Trophoblast cell (in vitro differentiated cells and primary cell): Measurements from ENCODE around the gene IL1R2.

Experiments used
- DNase-seq, 2 donors: peaks; one replicate each; pipeline ENCODE4 v3.0.0-alpha.2; 2016
- H2AFZ ChIP-seq: 2 replicates; pipeline ENCODE4 v1.6.1; 2013; ENCODE audit warnings: low read length, moderate library complexity, mild to moderate bottlenecking; ENCODE audit not compliant: insufficient read depth, poor library complexity
- H2AK5ac ChIP-seq: 2 replicates; pipeline ENCODE4 v1.6.1; 2013; ENCODE audit warnings: mild to moderate bottlenecking, low read length
- H2BK120ac ChIP-seq: 2 replicates; pipeline ENCODE4 v1.6.1; 2013; ENCODE audit warnings: low read length, mild to moderate bottlenecking, moderate library complexity; ENCODE audit not compliant: insufficient read depth, poor library complexity
- H2BK12ac ChIP-seq: 2 replicates; pipeline ENCODE4 v1.6.1; 2013; ENCODE audit warnings: mild to moderate bottlenecking, low read length, moderate library complexity
- H2BK5ac ChIP-seq: 2 replicates; pipeline ENCODE4 v1.6.1; 2013; ENCODE audit warnings: low read length, low read depth, moderate library complexity, mild to moderate bottlenecking; ENCODE audit not compliant: poor library complexity
- H3K14ac ChIP-seq: 2 replicates; pipeline ENCODE4 v1.6.1; 2013; ENCODE audit warnings: mild to moderate bottlenecking, low read length
- H3K18ac ChIP-seq: 2 replicates; pipeline ENCODE4 v1.6.1; 2013; ENCODE audit warnings: mild to moderate bottlenecking, low read length
- H3K23ac ChIP-seq: 2 replicates; pipeline ENCODE4 v1.6.1; 2013; ENCODE audit warnings: low read length
- H3K27ac ChIP-seq: 2 replicates; pipeline ENCODE4 v1.5.1; 2013; ENCODE audit warnings: low read depth, mild to moderate bottlenecking, inconsistent platforms, low read length, moderate library complexity
- H3K27me3 ChIP-seq: 2 replicates; pipeline ENCODE4 v1.6.1; 2013; ENCODE audit warnings: inconsistent platforms, mild to moderate bottlenecking, low read length, moderate library complexity; ENCODE audit not compliant: insufficient read depth
- H3K36me3 ChIP-seq, 2 experiments: 1 replicate in 1 of 2; 2 replicates in 1 of 2; pipeline ENCODE4 v1.6.1; 2013; ENCODE audit warnings: low read length in 2 of 2, mild to moderate bottlenecking in 2 of 2, moderate library complexity in 1 of 2; ENCODE audit not compliant: insufficient read depth in 2 of 2, control insufficient read depth in 1 of 2
- H3K4ac ChIP-seq: 2 replicates; pipeline ENCODE4 v1.6.1; 2013; ENCODE audit warnings: low read depth, mild to moderate bottlenecking, low read length, moderate library complexity
- H3K4me1 ChIP-seq, 2 experiments: 1 replicate in 1 of 2; 2 replicates in 1 of 2; pipeline ENCODE4 v1.6.1; 2013; ENCODE audit warnings: low read length in 2 of 2, mild to moderate bottlenecking in 2 of 2, moderate library complexity in 1 of 2; ENCODE audit not compliant: insufficient read depth in 2 of 2, control insufficient read depth in 1 of 2
- H3K4me2 ChIP-seq: 2 replicates; pipeline ENCODE4 v1.6.1; 2013; ENCODE audit warnings: inconsistent platforms, mild to moderate bottlenecking, low read length, moderate library complexity
- H3K4me3 ChIP-seq: 2 replicates; pipeline ENCODE4 v1.5.1; 2013; ENCODE audit warnings: mild to moderate bottlenecking, low read depth, low read length, inconsistent platforms
- H3K79me1 ChIP-seq: one replicate; pipeline ENCODE4 v1.6.1; 2013; ENCODE audit warnings: low read length
- H3K79me2 ChIP-seq: 2 replicates; pipeline ENCODE4 v1.6.1; 2013; ENCODE audit warnings: low read length, mild to moderate bottlenecking; ENCODE audit not compliant: control insufficient read depth, insufficient read depth, poor library complexity
- H3K9ac ChIP-seq: 2 replicates; pipeline ENCODE4 v1.6.1; 2013; ENCODE audit warnings: mild to moderate bottlenecking, low read length
- H3K9me3 ChIP-seq: 2 replicates; pipeline ENCODE4 v1.6.1; 2013; ENCODE audit warnings: low read depth, mild to moderate bottlenecking, control low read depth, inconsistent platforms, low read length; ENCODE audit not compliant: insufficient read depth
- H4K12ac ChIP-seq: 2 replicates; pipeline ENCODE4 v1.6.1; 2013; ENCODE audit warnings: low read depth, mild to moderate bottlenecking, low read length, moderate library complexity
- H4K8ac ChIP-seq: 2 replicates; pipeline ENCODE4 v1.6.1; 2013; ENCODE audit warnings: low read depth, mild to moderate bottlenecking, low read length, moderate library complexity
- H4K91ac ChIP-seq: one replicate; pipeline ENCODE4 v1.6.1; 2013; ENCODE audit warnings: low read depth, mild to moderate bottlenecking, low read length, moderate library complexity
- WGBS: extraction: QIAGEN DNeasy Blood & Tissue Kit; methylation state at CpG from one replicate; pipeline ENCODE4 v1.1.7; 2013; ENCODE audit warnings: missing lambda C conversion rate; ENCODE audit not compliant: insufficient read length, insufficient coverage; ENCODE audit errors: extremely low coverage; 5-methylcytosine and 5-hydroxymethylcytosine counted together

The IL1R2 gene

DNA sequence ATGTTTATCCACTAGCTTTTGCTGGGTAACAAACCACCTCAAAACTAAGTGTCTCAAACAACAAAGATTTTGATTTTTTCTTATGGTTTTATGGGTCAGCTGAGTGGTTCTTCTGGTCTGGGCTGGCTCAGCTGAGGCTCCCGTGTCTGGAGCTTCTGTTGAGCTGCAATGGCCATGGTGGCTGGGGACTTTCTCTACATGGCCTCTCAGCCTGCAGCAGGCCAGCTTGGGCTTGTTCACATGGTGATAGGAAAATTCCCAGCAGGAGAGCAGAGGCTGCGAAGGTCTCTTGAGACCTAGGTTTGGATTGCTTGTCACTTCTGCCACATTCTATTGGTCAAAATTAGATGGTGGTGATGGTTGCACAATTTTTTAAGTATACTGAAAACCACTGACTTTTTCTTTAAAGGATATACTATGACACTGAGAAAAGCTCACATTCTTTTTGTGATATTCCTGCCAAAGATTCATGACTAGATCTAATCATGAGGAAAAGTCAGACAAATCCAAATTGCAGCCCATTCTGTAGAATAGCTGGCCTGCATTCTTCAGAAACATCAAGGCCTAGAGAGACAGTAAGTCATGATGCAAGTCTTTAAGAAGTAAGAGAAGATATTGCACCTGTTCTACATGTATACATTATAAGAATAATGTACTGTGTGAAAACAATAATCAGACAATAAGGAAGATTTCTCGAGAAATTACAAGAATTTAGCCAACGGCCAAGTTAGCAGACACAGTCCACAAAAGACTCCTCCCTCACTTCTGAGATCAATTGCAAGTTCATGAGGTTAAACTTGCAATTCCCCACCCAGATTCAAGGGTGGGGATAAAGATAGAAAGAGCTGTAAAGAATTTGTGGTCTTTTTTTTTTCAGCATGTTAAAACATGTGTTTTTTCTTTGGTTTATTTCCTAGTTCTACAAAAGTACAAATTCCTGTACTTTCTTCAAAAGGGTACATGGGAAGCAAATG lies 35.0 kb upstream of the IL1R2 start:
- Histone ChIP-seq H2BK120ac (no peak overlapping the region), H2AFZ (no peak overlapping the region), H3K4me2 (no peak overlapping the region), H2BK5ac (no peak overlapping the region), H3K27ac (no peak overlapping the region), H3K79me1 (peaks cover 7% of the 10 kb centered on the region), H4K8ac (no peak overlapping the region), H4K12ac (no peak overlapping the region), H3K9me3 (peaks cover 5% of the 10 kb centered on the region), H3K79me2 (no peaks in the 10 kb centered on the region), H3K4me3 (no peak overlapping the region), H3K18ac (no peak overlapping the region), H4K91ac (no peak overlapping the region), H3K14ac (no peak overlapping the region), H3K23ac (no peak overlapping the region), H3K4ac (no peak overlapping the region), H3K27me3 (no peaks in the 10 kb centered on the region), H2AK5ac (no peak overlapping the region), H3K36me3 (no peaks in the 10 kb centered on the region), H3K9ac (no peak overlapping the region), H3K4me1 (peaks cover 11 to 13% of the 10 kb centered on the region in 2 experiments), H2BK12ac (no peak overlapping the region)
- DNase-seq = peak in 1 of 2 donors; percentile 74
- no CpG with 5 or more reads among the region's 4 CpGs for WGBS

DNA sequence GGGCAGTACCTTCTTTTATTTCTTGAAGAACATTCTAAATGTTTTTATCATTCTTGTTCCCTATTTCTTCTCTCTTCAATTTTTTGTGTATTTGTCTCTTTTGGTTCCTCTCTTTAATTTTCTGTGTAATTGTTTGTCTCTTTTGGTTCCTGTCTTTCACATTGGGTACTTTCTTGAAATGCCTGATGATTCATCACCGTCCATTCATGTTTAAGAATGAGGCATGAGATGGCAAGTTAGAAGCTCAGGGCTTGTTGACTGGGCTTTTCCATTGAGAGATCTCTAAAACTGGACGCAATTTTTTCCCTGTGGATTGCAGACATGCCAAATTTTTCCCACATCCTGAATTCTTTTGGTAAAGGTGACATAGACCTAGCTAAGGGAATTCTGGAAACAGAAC lies 33.7 kb upstream of the IL1R2 start:
- Histone ChIP-seq H3K27ac (no peak overlapping the region), H3K14ac (no peak overlapping the region), H3K79me1 (peaks cover 7% of the 10 kb centered on the region), H3K4me1 (peaks cover 19 to 22% of the 10 kb centered on the region in 2 experiments), H4K8ac (no peak overlapping the region), H4K91ac (no peak overlapping the region), H3K36me3 (no peaks in the 10 kb centered on the region), H4K12ac (no peak overlapping the region), H3K23ac (no peak overlapping the region), H3K9ac (no peak overlapping the region), H3K79me2 (no peaks in the 10 kb centered on the region), H2BK12ac (no peak overlapping the region), H3K4ac (no peak overlapping the region), H3K4me3 (no peak overlapping the region), H2AFZ (no peak overlapping the region), H2BK5ac (no peak overlapping the region), H3K4me2 (no peak overlapping the region), H3K18ac (no peak overlapping the region), H3K9me3 (peaks cover 5% of the 10 kb centered on the region), H2AK5ac (no peak overlapping the region), H2BK120ac (no peak overlapping the region), H3K27me3 (no peaks in the 10 kb centered on the region)
- peak in 1 of 2 donors; percentile 58 for DNase-seq
- no CpG with 5 or more reads among the region's 2 CpGs for WGBS

DNA sequence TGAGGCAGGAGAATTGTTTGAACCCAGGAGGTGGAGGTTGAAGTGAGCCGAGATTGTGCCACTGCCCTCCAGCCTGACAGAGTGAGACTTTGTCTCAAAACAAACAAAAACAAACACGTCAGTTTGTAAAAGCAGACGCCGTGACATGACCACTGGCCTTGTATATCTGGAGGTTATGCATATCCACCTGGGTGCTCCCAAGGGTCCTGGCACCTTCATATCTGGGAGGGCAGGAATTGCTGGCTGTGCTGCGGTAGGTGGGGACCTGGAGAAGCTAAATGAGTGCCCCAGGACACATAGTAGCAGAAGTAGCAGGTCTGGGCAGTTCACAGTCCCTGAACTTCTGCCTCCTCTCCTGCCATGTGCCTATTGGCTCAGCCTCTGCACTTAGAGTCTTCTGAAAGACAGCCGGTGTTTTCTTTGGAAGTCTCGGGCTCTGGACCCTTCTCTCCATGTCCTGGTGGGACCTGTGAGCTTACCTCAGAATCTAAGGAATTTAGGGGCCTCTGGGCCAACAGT lies 30.9 kb upstream of the IL1R2 start:
- WGBS = no CpG with 5 or more reads among the region's 7 CpGs
- Histone ChIP-seq H2AFZ (no peak overlapping the region), H3K18ac (no peak overlapping the region), H3K4ac (peak overlapping the region; percentile 2), H4K8ac (peak overlapping the region; percentile 46), H3K36me3 (no peaks in the 10 kb centered on the region), H4K91ac (peak overlapping the region; percentile 20), H3K14ac (no peak overlapping the region), H3K79me2 (no peaks in the 10 kb centered on the region), H2AK5ac (no peak overlapping the region), H3K9me3 (peaks cover 2% of the 10 kb centered on the region), H3K27ac (peak overlapping the region; percentile 87), H3K79me1 (peaks cover 7% of the 10 kb centered on the region), H3K27me3 (no peaks in the 10 kb centered on the region), H3K4me1 (peaks cover 19 to 22% of the 10 kb centered on the region in 2 experiments), H3K4me3 (no peak overlapping the region), H4K12ac (no peak overlapping the region), H2BK5ac (peak overlapping the region; percentile 66), H3K23ac (no peak overlapping the region), H3K4me2 (peak overlapping the region; percentile 26), H3K9ac (no peak overlapping the region), H2BK12ac (peak overlapping the region; percentile 15), H2BK120ac (no peak overlapping the region)
- DNase-seq = no peak

DNA sequence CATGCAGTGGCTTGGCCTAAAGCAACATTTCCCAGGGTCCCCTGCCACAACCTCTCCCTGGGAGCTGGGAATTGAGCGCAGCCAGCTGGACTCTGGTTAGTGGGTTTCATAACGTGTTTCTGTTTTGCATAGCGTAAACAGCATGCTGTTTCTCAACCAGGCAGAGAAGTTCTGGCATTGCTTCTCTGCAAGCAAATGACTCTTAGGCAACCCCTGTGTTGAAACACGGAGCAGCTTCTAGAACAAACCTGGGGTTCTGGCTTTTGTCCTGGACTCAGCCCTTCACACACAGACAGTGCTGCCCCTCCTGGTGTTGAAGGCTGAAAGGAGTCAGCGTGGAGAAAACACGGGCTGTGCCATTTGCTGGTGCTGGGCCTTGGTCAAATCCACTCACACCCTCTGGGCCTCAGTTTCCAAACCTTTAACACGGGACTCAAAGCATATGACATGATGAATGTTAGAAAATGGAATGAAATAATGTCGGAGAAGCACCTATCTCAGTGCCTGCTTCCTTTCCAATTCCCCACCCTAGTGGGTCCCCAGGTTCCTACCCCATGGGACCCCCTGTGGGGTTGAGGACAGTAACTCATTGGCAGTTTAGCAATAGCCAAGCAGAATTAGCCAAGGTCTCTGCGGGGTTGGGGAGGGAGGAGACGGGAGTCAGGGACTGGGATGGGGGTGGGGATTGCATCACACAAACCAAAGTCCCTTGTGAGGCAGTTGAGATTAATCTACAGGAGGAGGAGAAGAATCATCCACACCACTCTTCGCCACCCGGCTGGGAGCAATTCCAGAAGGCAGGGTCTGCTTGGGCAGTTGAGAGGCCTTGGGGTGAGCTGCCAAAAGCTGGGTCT lies 30.2 kb upstream of the IL1R2 start:
- H3K27ac ChIP-seq = peak overlapping the region; percentile 87
- peak overlapping the region; percentile 42 for H2AK5ac ChIP-seq
- peak overlapping the region; percentile 76 for H3K14ac ChIP-seq
- H2BK120ac ChIP-seq = peak overlapping the region; percentile 74
- no peaks in the 10 kb centered on the region for H3K79me2 ChIP-seq
- peak; percentile 60 to 76 for DNase-seq
- H3K9ac ChIP-seq = no peak overlapping the region
- peak overlapping the region; percentile 66 for H3K18ac ChIP-seq
- peaks cover 19 to 22% of the 10 kb centered on the region in 2 experiments for H3K4me1 ChIP-seq
- H4K12ac ChIP-seq = peak overlapping the region; percentile 85
- no peak overlapping the region for H3K23ac ChIP-seq
- peaks cover under 1% of the 10 kb centered on the region for H3K9me3 ChIP-seq
- no peaks in the 10 kb centered on the region for H3K27me3 ChIP-seq
- peak overlapping the region; percentile 59 for H2AFZ ChIP-seq
- H3K36me3 ChIP-seq = no peaks in the 10 kb centered on the region
- H3K4me2 ChIP-seq = peak overlapping the region; percentile 14
- peak overlapping the region; percentile 62 for H2BK12ac ChIP-seq
- no peak overlapping the region for H3K4me3 ChIP-seq
- peak overlapping the region; percentile 78 for H2BK5ac ChIP-seq
- H4K8ac ChIP-seq = peak overlapping the region; percentile 46
- H3K79me1 ChIP-seq = peaks cover 7% of the 10 kb centered on the region
- peak overlapping the region; percentile 77 for H4K91ac ChIP-seq
- no peak overlapping the region for H3K4ac ChIP-seq
- WGBS = no CpG with 5 or more reads among the region's 12 CpGs
